ENCODE results near the gene APBA2. TPM values are rescaled to one million over a fixed set of nuclear protein-coding genes. Genes with fewer than 3 reads are reported as not detected.

APBA2 gene
- total RNA-seq, 1 donor from 2014 or later = 3.8 TPM

DNA sequence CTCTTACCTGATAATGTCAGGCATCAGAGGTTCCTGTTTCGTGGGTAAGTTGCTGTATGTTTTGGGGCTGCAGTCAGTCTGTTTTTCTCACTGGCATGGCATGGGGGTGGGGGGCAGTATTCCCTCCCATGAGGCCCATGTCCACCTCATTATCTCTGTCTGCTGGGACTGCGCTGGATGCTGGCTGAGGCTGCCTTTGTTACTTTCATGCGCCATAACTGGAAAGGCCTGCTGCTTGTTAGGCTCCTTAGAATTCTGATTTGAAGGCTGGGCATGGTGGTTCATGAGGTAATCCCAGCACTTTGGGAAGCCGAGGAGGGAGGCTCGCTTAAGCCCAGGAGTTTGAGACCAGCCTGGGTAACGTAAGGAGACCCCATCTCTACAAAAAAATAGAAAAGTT lies 9.8 kb downstream of the APBA2 start:
- H3K4me3 ChIP-seq = no peak overlapping the region
- no peaks in the 10 kb centered on the region for H3K4me1 ChIP-seq
- H3K36me3 ChIP-seq = no peaks in the 10 kb centered on the region
- no peaks in the 10 kb centered on the region for H3K27me3 ChIP-seq (ENCODE audit: low read depth)
- no peaks in the 10 kb centered on the region for H3K9me3 ChIP-seq
- TF ChIP-seq, protein P1, sequence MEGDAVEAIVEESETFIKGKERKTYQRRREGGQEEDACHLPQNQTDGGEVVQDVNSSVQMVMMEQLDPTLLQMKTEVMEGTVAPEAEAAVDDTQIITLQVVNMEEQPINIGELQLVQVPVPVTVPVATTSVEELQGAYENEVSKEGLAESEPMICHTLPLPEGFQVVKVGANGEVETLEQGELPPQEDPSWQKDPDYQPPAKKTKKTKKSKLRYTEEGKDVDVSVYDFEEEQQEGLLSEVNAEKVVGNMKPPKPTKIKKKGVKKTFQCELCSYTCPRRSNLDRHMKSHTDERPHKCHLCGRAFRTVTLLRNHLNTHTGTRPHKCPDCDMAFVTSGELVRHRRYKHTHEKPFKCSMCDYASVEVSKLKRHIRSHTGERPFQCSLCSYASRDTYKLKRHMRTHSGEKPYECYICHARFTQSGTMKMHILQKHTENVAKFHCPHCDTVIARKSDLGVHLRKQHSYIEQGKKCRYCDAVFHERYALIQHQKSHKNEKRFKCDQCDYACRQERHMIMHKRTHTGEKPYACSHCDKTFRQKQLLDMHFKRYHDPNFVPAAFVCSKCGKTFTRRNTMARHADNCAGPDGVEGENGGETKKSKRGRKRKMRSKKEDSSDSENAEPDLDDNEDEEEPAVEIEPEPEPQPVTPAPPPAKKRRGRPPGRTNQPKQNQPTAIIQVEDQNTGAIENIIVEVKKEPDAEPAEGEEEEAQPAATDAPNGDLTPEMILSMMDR (IDR thresholded peaks at IDR 0.05) = no peak
- ATAC-seq (no peak), DNase-seq (peak; percentile 14)
- no peak overlapping the region for H3K27ac ChIP-seq
- intact Hi-C loops (cut with DNase I) = no loop called here

DNA sequence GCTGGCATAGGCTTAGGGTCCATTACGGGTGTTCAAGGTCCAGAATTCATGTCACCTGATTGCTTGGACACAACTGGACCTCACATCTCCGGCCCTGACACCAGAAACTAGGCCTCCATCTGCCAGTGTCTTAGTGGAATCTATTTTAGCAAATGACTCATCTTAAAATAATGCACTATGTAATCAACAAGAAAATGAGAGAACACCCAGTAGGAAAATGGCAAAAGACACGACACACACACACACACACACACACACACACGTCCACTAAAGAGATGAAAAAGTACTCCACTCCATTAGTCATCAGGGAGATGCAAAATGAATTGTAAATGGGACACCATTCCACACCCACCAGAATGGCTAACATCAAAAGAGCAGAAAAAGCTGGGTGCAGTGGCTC lies 11.2 kb downstream of the APBA2 start:
- H3K4me3 ChIP-seq = no peak overlapping the region
- no peak overlapping the region for H3K27ac ChIP-seq
- no peaks in the 10 kb centered on the region for H3K4me1 ChIP-seq
- intact Hi-C loops (cut with DNase I) = no loop called here
- no peaks in the 10 kb centered on the region for H3K27me3 ChIP-seq (ENCODE audit: low read depth)
- H3K36me3 ChIP-seq = no peaks in the 10 kb centered on the region
- no peak for ATAC-seq
- peak; percentile 3 for DNase-seq
- TF ChIP-seq, protein P1 (IDR thresholded peaks at IDR 0.05) = no peak
- no peaks in the 10 kb centered on the region for H3K9me3 ChIP-seq

DNA sequence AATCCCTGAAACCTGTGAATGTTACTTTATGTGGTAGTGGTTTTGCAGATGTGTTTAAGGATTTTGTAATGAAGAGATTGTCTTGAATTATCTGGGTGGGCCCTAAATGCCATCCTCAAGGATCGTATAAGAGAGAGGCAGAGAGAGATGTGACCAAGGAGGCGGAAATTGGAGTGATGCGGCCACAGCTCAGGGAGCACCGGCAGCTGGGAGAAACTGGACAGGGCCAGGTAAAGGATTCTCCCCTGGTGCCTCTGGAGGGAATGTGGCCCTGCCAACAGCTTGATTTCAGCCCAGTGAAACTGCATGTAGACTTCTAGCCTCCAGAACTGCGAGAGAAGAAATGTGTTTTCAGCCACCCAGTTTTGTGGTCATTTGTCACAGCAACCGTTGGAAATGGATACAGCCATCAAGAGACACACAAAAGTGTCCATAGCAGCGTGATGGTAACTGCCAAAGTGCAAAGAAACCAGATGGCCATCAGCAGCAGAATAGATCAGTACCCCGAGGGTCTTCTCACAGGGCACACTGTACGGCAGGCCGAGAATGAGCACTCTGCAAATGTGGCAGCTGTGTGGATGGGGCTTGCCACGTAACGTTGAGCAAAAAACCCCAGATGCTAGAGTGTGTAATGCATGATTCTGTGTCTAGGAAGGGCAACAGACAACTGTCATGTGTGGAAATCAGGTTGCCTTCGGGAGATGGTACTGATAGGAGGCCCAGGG lies 12.2 kb downstream of the APBA2 start:
- no peaks in the 10 kb centered on the region for H3K27me3 ChIP-seq (ENCODE audit: low read depth)
- ATAC-seq (no peak), DNase-seq (peak; percentile 10)
- H3K27ac ChIP-seq = no peak overlapping the region
- H3K4me3 ChIP-seq = no peak overlapping the region
- no peaks in the 10 kb centered on the region for H3K9me3 ChIP-seq
- TF ChIP-seq, protein P1 (IDR thresholded peaks at IDR 0.05) = no peak
- intact Hi-C loops (cut with DNase I) = no loop called here
- no peaks in the 10 kb centered on the region for H3K4me1 ChIP-seq
- no peaks in the 10 kb centered on the region for H3K36me3 ChIP-seq

DNA sequence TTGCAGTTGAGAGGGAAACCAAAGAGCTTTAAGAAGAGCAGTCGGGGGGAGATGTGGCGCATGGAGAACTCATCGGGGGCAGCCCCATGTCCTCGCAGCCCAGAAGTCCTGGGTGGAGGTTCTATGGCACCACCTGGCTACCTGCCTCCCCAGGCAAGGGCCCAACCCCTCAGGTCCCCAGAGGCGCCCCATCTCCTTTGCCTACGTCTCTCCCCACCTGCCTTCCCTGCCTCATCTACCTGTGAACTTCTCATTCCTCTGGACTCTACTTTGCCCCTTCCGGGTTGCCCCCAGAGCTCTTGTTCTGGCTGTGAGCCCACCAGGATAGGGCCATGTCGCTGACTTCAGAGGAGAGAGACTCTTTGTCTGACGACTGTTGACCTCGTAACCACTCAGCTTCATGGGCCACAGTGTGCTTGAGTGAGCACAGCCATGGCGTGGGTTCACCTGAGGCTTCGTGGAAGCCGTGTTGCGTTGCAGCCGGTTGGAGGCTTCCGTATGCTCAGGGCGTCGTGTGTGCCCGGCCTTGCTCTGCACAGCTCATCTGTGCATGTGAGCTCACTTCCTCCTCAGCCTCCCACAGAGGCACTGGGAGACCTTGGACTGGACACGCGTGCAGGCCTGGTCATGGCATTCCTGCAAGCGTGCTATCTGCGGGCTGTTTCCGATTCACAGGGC lies 13.4 kb downstream of the APBA2 start:
- Histone ChIP-seq H3K27ac (no peak overlapping the region), H3K36me3 (no peaks in the 10 kb centered on the region), H3K9me3 (no peaks in the 10 kb centered on the region), H3K4me3 (no peak overlapping the region), H3K27me3 (ENCODE audit: low read depth) (no peaks in the 10 kb centered on the region), H3K4me1 (no peaks in the 10 kb centered on the region)
- DNase-seq (peak; percentile 19), ATAC-seq (no peak)
- intact Hi-C loops (cut with DNase I) = no loop called here
- TF ChIP-seq, protein P1 (IDR thresholded peaks at IDR 0.05) = no peak

DNA sequence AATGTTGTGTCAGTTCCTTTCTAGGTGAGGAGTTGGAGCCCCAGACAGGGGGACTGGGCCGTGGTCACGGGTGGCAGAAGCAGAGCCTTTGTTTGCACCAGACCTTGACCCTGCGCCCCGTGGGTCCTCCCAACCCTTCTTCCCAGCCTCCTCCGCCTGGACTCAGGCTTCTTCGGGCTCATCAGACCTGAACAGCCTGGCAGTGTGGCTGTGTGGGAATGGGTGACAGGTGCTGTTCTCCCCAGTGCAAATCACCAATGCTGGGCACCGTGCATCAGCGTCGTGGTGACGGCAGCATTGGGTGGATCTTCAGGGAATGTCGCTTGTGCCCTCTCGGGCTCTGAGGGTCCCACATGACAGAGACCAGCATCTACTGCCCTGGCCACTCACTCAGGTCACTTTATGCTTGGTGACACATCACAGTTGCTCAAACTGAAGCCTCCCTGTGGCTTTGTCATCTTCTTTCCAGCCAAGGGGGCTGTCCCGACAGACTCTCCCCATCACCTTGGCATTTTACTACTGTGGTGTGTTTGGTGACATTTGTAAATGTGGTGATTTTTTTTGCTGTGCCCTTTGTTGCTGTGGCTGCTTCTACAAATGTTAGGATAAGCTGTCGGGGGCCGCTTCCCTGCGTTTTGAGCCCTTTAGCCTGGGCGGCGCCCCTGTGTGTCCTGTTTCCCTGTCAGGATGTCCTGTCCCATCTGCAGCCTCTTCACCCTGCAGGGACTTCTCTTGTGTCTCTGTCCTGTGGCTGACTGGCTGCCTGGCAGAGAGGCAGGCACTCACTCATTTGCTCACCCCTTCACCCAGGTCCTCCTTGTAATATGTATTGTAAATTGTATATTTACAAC lies 14.5 kb downstream of the APBA2 start:
- TF ChIP-seq, protein P1 (IDR thresholded peaks at IDR 0.05) = no peak
- intact Hi-C loops (cut with DNase I) = no loop called here
- Histone ChIP-seq H3K4me3 (no peak overlapping the region), H3K36me3 (no peaks in the 10 kb centered on the region), H3K9me3 (no peaks in the 10 kb centered on the region), H3K4me1 (no peaks in the 10 kb centered on the region), H3K27ac (no peak overlapping the region), H3K27me3 (ENCODE audit: low read depth) (no peaks in the 10 kb centered on the region)
- DNase-seq (no peak), ATAC-seq (no peak)

Measured in lower lobe of right lung (tissue), 2 donors.